GM19240 (cell line): ENCODE results near the gene FREM3.
"Not testable (repeated sequence)": the region's sequence is repeated elsewhere in the genome, so short reads cannot be mapped to it uniquely, and the experiment has no call there.

ENCODE experiments used
- DNase-seq: peaks from one replicate; pipeline ENCODE4 v3.0.0; 2011; ENCODE audit warnings: low spot score; ENCODE audit not compliant: insufficient read length

Gene FREM3

DNA sequence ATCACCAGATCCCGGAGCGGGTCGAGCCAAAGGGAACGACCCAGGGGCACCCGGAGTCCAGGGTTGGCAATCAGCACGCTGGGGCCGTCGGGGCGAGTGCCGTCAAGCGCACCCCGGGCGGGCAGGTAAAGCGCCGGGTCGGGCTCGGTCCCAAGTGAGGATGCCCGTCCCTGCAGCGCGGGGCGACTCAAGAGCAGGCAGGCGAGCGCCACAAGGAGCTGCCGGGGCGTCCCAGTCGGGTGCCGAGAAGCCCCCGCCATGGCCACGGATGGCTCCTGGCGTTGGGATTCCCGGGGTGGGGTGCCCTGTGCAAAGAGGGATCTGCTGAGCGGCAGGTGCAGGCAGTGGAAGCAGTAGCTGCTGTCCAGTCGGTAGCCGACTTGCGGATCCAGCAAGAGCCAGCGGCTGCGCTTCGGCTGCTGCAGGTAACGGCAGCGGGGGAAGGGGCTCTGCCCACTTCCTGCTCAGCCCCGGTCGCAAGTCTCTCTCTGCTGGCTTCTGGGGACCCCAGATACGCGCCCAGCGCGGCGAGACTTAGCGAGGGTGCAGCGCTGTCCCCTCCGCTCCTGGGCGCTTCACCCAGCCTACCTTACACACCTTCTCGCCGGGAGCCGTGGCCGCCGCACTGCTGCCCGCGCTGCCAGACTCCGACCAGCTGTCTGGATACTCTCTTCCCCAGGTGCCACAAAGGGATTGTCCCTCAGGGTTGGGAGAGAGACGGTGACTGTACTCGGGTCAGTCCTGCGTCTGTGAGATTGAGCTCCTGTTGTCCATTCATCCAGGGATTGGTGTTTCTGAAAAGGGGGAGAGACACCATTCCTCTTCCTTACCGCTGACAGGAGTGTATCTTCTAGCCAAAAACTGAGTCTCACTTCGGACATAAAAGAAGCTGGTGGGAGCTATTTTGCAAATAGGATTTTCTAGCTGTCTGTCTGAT is at the start of gene FREM3:
FREM3 (minus strand) TSS at position 260 of the 937 bp plus-strand sequence; CDS start at position 260, 0 bp downstream.
- no peak for DNase-seq

- no peak for DNase-seq
Observed at GRCh38 chr4:143745874-143746273, 45.4 kb upstream of the FREM3 start.

DNA sequence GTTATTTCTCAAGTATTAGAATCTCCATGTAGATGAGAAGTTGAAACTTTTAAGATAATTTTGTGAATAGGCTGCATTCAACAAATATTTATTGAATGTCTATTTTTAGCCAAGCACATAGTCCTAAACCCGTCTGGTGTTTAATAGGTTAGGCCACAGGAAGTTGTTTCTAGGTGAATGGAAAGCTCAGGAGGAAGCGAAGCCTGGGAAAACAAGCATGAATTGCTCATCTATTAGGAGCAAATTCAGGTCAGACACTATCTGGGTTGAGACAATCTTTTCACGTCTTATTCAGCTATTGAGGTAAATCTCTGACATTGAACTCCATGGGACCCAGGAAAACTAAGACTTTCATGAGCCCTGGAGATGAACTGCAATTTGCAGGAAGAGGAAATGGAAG is 43.1 kb upstream of the FREM3 start:
- no peak for DNase-seq

DNA sequence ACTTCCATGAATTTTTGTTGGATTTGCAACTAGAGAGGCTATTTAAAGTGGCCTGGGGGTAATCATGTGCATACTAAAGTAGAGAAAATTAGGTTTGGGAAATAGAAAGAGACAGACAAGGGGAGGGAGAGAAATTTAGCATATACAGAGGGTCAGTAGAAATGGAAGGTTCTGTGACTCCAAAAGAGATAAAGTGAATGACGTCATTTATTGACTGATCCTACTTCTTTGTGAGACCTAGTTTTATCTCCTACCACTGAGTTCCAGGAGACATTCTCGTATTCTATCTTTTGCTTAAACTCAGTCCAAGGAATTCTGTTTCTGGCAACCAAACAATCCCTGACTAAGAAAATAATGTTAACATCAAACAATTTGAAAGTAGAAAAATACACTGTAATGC is 42.4 kb upstream of the FREM3 start:
- DNase-seq = no peak

DNA sequence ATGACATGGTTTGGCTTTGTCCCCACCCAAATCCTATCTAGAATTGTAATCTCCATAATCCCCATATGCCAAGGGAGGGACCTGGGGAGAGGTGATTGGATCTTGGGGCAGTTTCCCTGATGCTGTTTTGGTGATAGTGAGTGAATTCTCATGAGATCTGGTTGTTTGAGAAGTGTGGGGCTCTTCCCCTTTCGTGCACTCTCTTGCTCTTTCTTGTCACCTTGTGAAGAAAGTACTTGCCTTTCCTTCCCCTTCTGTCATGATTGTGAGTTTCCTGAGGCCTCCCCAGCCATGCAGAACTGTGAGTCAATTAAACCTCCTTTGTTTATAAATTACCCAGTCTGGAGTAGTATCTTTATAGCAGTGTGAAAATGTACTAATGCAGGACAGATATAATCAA is 36.4 kb upstream of the FREM3 start:
- DNase-seq = no peak

GRCh38 chr4:143736061-143736460 is 35.6 kb upstream of the FREM3 start:
- not testable (repeated sequence) for DNase-seq

DNA sequence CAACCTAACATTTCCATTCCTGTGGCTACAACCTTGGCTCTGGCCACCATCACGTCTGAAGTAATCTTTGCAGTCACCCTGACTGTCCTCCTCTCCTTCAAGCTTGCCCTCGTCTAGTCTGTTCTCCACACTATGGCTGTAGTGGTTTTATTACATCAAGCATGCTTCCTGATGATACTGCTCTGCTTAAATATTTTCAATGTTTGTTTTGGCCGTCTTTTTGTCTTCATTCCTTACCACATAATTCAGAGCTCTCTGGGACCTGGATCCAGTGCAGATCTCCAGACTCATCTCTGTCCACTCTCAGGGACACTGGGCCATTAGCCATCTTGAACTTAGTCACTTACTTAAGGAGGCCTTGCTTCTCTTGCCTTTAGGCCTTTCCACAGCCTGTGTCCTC is 27.7 kb upstream of the FREM3 start:
- DNase-seq = no peak

GRCh38 chr4:143726714-143727113 is 26.2 kb upstream of the FREM3 start:
- DNase-seq = no peak

GRCh38 chr4:143721317-143721716 is 20.8 kb upstream of the FREM3 start:
- DNase-seq = no peak

DNA sequence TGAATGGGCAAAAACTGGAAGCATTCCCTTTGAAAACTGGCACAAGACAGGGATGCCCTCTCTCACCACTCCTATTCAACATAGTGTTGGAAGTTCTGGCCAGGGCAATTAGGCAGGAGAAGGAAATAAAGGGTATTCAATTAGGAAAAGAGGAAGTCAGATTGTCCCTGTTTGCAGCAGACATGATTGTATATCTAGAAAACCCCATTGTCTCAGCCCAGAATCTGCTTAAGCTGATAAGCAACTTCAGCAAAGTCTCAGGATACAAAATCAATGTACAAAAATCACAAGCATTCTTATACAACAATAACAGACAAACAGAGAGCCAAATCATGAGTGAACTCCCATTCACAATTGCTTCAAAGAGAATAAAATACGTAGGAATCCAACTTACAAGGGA is 18.3 kb upstream of the FREM3 start:
- DNase-seq = not testable (repeated sequence)

DNA sequence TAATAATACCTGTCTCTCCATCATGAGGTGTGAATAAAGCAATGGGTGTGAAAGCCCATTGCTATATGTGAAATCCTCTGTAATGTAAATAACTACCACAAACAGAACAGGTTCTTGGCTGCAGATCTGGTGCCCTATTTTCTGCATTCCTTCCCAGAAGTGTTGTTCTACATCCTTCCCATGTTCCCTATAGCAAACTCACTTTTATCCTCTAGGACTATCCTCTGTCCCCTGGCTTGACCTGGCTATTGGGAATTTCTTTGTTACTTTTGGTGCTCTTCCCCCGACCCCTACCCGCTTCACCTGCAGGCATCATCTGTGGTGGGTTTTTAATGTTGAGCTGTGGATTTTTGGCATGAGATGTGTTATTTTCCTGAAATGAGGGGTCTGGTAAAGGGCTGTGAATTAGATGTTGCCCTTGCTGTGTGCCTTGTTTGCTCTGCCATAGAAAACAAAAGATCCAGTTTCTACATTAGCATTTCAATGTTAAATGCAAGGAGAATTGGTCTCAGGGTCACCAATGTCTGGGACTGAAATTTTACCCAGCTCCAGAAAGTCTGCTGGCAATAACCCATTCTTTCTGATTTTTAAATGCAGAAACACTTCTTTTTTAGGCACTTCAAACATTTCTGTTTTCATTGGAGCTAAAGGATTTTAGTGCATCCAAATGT is 13.6 kb upstream of the FREM3 start:
- DNase-seq = no peak

GRCh38 chr4:143713553-143713952 is 13.1 kb upstream of the FREM3 start:
- no peak for DNase-seq

DNA sequence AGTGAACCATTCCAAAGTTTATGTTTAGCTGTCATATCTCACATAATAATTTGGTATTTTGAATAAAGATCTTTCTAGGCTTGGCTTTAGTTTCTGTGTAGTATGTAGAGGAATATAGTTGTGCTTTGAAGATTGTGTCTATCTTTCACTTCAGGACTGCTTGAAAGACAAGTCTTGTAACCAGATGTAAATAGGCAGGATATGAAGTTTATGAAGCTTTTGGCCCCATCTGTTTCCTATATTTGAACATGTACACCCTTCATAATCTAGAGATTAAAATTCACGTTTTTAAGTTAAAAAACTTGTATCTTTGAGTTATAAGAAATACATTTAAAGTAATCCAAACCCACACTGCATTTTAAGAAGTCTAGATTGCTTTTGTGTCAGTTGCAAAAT is 11.7 kb upstream of the FREM3 start:
- no peak for DNase-seq

- DNase-seq = no peak
Observed at GRCh38 chr4:143711543-143712154, 11.2 kb upstream of the FREM3 start.

- no peak for DNase-seq
Observed at GRCh38 chr4:143701365-143701764, 890 bp upstream of the FREM3 start.

- no peak for DNase-seq
Observed at GRCh38 chr4:143700046-143700415, 444 bp downstream of the FREM3 start.

DNA sequence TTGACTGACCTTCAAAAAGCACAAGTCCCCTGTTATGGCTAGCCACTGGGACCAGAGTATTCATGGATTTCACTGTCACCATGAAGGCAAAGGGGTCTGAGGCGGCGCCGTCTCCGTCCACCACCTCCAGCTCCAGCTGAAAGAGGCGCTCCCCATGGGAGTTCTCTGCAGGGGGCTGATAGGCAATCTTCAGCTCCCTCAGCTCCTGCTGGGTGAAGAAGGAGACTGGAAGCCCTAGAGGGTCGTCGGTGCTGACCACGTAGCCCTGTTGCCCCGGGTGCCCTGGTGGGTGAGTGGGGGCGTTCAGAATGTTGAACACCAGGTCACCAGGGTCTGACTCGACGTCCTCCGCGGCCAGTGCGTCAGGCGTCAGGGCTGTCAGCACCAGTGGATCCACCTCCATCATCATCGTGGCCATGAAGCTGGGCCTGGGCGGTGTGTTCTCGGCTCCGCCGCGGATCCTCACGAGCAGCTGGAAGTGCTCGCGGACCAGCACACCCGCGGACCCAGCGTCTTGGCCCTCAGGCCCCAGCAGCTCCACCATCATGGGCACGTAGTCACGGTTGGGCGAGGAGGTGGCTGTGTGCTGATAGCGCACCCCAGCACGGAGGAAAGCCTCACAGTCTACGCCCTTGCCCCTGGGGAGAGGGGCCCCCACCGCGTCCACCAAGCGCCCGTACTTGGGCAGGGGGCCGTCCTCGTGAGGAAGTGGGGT is 987 bp downstream of the FREM3 start:
- DNase-seq = no peak

GRCh38 chr4:143693856-143694255 is 6.6 kb downstream of the FREM3 start:
- no peak for DNase-seq

GRCh38 chr4:143692241-143692640 is 8.2 kb downstream of the FREM3 start:
- no peak for DNase-seq

DNA sequence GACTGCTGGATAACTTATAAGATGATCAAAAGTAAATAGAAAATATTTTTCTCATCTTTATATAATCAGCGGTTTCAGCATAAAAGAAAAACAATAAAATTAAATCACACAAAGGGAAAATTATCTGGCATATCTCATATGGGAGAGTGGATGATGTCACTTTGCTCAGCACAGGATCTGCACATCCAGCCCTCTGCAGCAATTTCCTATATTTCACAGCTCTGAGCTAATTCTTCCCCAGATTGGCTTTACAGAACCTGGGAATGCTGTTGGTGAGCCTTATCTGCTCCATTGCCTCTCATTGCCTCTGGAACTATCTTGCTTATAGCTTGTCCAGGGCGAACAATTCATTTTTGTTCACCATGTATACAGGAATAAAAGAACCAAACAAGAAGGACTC is 21.0 kb downstream of the FREM3 start:
- DNase-seq = no peak

GRCh38 chr4:143673629-143674028 is 26.8 kb downstream of the FREM3 start:
- DNase-seq = not testable (repeated sequence)
